Body of pancreas (tissue), 4 donors: ENCODE data around the gene GAK.

Experiments
- CTCF ChIP-seq, 7 experiments: fragments of 450-650 bp in 4 of 7; fragments of 200-600 bp in 3 of 7; sonication (generic) in 3 of 7; IDR thresholded peaks; one replicate each; pipeline ENCODE4 v1.5.1; 2016 to 2019; ENCODE audit warnings: antibody characterized with exemption in 7 of 7
- POLR2A ChIP-seq, 3 donors: fragments of 450-650 bp; IDR thresholded peaks; one replicate each; pipeline ENCODE4 v1.6.1; 2016; ENCODE audit warnings: antibody characterized with exemption in 3 of 3, mild to moderate bottlenecking in 2 of 3

DNA sequence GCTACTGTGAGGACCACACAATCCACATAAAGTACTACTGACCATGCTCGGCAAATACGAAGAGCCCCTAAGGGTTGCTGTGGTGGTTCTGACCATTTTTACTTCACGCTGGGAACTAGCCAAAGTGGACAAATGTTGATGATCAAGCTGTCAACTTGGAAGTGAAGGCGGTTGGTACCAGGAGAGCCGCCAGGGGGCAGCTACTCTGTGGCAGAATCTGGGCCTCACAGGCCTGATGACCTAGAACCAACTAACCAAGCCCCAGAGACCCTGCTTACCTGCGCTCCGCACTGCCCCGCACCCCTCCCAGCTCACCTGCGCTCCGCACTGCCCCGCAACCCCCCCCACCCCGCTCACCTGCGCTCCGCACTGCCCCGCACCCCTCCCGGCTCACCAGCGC is 5.6 kb downstream of the GAK start:
- TF ChIP-seq CTCF (IDR thresholded peaks at IDR 0.05) = peak in 5 of 7 experiments; percentile 36 to 47 (median 44)
- no peak for TF ChIP-seq POLR2A (IDR thresholded peaks at IDR 0.05)
